Amniotic epithelial cell (primary cell): Measurements from ENCODE around the gene NOCT.
"Not testable (repeated sequence)": the region's sequence is repeated elsewhere in the genome, so short reads cannot be mapped to it uniquely, and the experiment has no call there.

Experiments
- DNase-seq: peaks from one replicate; pipeline ENCODE4 v3.0.0-alpha.2; 2010; ENCODE audit warnings: low read depth

The NOCT gene

DNA sequence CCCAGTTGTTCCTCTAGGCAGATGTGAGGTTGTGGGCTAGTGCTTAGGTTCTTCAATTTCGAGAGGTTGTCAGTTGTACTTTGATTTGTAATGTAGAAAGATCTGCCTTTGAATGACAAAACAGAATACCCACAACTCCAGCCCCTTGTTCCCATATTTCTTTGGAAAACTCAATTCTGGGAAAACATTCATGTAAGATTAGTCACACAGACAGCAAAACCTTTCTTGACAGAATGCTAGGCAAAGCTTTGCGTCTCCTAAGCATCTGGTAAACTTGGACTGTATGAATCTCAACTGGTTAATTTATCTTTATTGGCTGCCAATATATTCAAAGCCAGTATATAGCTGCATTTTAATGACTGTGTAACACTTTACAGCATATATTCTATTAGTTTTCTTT is 34.9 kb downstream of the NOCT start:
- DNase-seq = peak; percentile 43

DNA sequence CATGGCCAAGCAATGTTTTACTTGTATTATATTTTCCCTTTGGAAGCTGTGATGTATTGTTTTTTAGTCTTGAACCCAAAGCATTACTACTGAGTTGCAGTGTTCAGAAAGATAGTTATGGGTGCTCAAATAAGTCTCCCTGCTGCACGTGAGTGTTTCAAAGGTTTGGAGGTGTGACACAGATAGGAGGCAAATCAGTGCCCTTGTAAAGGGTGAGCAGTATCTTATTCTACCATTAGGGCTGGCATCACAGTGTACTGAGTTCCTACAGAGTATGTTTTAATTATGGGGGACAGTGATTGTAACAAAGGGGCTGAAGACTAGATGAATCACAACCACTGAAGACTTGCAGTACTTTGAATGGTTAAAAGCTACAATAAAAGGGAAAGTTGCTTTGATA is 38.3 kb downstream of the NOCT start:
- no peak for DNase-seq

DNA sequence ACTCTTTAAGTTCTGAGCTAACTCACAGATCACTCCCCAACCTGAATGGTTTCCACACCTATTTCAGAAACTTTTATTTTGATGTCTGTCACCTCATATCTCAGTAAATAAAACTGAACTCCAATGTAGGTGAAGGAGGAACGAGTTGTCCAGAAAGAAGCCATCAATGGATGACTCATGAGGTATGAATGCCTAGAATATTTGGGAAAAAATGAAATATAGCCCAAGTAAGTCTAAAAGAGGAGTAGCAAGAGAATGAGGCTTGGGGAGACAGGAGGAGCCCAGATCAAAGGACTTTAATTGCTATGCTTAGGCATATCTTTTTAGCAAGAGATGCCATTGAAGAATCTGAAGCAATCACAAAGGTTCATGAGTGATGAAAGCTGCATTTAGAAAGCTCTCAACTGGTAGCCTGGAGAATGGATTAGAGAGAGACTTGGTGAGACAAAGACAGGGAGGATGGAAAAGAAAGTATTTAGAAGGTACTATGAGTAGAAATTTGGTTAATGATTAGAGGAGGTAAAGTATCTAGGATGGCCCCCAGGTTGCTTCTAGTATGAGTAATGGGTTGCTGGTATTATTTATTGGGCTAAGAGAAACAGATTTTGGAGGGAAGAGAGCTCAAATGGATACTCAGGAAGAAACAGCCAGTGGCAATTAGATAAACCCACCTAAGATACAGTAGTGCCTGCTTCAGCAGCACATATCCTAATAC is 39.4 kb downstream of the NOCT start:
- DNase-seq = peak; percentile 17

GRCh38 chr4:139059026-139059425 is 43.4 kb downstream of the NOCT start:
- DNase-seq = not testable (repeated sequence)

GRCh38 chr4:139060591-139060990 is 45.0 kb downstream of the NOCT start:
- no peak for DNase-seq

GRCh38 chr4:139076016-139076744 is 60.6 kb downstream of the NOCT start:
- no peak for DNase-seq

DNA sequence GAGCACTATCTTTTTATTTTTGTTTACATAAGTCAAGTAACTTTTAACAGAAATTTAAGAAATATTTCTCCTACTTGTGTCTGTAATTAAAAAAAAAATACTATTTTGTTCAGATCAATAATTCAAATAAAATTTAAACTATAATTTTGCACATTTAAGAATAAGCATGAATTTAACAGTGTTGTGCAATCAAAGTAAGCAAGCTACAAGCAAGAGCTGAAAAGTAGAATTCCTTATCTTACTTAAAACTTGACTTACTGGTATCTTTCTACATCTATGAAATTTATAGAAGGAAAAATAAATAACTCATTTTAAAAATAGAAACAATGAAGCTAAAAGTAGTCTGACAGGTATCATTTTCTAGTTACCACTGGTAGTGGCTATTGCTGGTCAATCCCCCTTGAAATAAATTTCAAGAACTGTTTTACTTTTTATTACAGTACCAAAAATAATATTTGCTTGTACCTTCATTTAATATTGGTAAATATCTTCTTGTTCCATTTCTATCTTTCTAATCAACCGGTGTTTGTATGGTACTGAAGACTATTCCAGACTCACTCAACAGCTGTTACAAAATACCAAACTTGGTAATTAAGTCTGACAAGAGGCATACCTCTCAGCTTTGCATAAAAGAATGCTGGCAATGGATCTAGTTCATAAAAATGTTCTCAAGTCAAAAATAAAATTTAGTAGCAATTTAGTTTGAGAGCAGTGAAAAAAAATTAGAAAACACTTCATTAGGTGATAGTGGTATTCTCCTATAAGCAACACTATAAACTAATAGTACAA is 62.2 kb downstream of the NOCT start:
- no peak for DNase-seq

DNA sequence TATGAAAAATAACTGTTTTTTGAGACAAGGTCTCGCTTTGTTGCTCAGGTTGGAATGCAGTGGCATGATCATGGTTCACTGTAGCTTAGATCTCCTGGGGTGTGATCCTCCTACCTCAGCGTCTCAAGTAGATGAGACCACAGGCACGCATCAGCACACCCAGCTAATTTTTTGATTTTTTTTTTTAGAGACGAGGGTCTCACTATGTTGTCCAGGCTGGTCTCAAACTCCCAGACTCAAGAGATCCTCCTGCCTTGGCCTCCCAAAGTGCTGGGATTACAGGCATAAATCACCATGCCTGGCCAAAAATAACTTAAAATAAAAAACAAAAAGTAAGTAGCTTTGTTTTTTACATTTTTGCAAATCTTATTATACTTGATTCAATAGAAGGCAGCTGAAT is 63.3 kb downstream of the NOCT start:
- no peak for DNase-seq

DNA sequence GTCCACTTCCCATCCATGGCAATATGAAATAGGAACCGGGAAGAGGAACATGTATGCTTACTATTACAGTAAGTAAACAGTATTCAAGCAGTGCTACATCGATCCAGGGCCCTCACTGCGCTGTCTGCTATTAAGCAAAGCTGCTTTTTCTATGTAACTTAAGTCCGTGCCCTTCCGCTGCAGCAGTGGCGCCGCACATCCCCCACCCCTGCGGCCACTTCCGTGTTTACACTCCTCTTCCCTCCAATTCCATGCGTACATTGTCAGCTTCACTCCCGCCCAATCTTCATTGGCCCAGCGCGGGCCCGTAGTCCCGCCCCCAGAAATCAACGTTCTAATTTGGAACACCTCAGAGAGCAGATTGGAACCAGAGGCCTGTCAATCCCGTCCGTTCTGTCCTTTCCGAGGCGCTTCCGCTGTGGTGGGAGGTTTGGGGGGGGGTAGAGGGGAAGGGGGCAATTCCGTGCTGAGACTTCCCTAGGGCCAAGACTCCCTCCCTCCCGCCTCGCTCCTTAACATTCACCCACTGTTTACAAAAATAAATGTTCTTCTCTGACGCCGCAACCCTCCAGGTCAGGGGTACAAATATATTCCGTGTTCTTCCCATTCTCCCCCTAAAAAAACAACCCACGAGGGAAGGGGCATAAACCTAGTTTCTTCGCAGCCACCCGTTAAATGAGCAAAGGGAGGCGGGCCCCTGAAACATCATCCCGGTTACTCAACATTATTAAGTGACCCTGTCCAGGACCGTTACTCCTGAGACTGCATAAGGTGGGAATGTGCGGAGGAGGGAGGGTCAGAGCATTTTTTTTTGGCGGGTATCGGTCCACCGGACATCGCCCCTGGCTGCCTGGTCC is 67.4 kb downstream of the NOCT start:
- peak; percentile 97 for DNase-seq

DNA sequence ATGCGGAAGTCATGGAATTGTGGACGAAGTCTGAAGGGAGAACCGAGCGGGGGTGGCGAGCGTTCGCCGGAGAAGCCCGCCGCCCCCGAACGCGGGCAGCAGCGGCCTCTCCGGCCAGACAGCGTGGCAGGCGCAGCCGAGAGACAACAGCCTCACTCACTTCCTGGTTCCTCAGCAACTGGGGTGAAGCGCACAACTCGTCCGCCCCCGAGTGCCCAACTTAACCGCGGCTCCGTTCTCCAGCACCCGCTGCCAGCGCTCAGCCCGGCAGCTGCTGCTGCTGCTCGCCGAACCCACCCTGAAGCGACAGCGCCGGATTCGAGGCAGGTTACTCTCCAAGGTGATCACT is 68.0 kb downstream of the NOCT start:
- no peak for DNase-seq

- peak; percentile 91 for DNase-seq
Observed at GRCh38 chr4:139083956-139084803, 68.6 kb downstream of the NOCT start.

DNA sequence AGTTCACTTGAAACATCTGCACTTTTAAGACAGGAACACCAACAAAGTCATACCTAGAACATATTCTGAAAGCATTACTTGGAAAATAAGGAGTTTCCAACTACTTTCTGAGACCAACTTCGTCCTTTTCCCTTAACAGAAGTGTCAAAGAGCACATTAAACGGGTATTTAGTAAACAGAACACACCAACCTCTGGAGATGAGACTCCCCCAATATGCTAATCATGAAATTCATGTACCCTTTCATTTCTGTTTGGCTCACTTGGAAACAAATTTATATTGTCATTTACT is 69.2 kb downstream of the NOCT start:
- DNase-seq = no peak

GRCh38 chr4:139085141-139085540 is 69.6 kb downstream of the NOCT start:
- DNase-seq = peak; percentile 29

DNA sequence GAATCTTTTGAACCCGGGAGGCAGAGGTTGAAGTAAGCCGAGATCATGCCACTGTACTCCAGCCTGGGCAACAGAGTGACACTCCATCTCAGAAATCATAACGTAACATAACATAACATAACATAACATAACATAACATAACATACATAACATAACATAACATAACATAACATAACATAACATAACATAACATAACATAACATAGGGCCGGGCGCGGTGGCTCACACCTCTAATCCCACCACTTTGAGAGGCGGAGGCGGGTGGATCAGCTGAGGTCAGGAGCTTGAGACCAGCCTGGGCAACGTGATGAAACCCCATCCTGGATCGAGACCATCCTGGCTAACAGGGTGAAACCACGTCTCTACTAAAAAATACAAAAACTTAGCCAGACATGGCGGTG is 76.7 kb downstream of the NOCT start:
- DNase-seq = no peak
